GM13976 (cell line): Measurements from ENCODE around the gene ASB13.

ENCODE experiments used
- DNase-seq: peaks from one replicate; pipeline ENCODE4 v3.0.0; 2012; ENCODE audit warnings: low spot score
- CTCF ChIP-seq: IDR thresholded peaks from 2 replicates; pipeline ENCODE4 v1.5.1; 2012; ENCODE audit warnings: borderline replicate concordance, mild to moderate bottlenecking; ENCODE audit not compliant: insufficient read depth; ENCODE audit errors: extremely low read depth, missing control alignments, control extremely low read depth
- in situ Hi-C: fragments of 300-500 bp; cut with MboI; formaldehyde crosslinking; loops from one replicate; pipeline ENCODE4 v1.12.0; 2022; ENCODE audit warnings: low sequenced_read_pairs, mixed read lengths, inconsistent platforms; ENCODE audit not compliant: unreplicated experiment

The ASB13 gene

GRCh38 chr10:5591336-5591824 is 75.0 kb downstream of the ASB13 start:
- no peak for TF ChIP-seq CTCF
- in situ Hi-C loops = no loop called here
- DNase-seq = no peak

- in situ Hi-C loops = no loop called here
- no peak for TF ChIP-seq CTCF
- DNase-seq = no peak
These were observed 75.6 kb downstream of the ASB13 start for GRCh38 chr10:5590816-5591215.

GRCh38 chr10:5589661-5590511 is 76.5 kb downstream of the ASB13 start:
- TF ChIP-seq CTCF = no peak
- in situ Hi-C loops = no loop called here
- no peak for DNase-seq

GRCh38 chr10:5589011-5589660 is 77.3 kb downstream of the ASB13 start:
- in situ Hi-C loops = no loop called here
- TF ChIP-seq CTCF = no peak
- no peak for DNase-seq
